Measurements from ENCODE around the gene CCL3. TPM values are rescaled to one million over a fixed set of nuclear protein-coding genes. Genes with fewer than 3 reads are reported as not detected.

The CCL3 gene
- polyA plus RNA-seq, 1 of the 3 experiments (the other 2 are of a cell fraction): not detected

GRCh38 chr17:36057911-36058310 lies 32.0 kb downstream of the CCL3 start:
- H2AFZ ChIP-seq (ENCODE audit: low read depth): no peak overlapping the region
- ChIA-PET POLR2A (no interaction called here), CTCF (interaction anchor here (1.3 to 1.9 kb wide), 2 partner anchors 15 to 82 kb away, joined by 4 to 6 read pairs; no protein-coding TSS in a partner anchor)
- H3K27ac ChIP-seq (ENCODE audit: low read depth in 2 of 2, low read length in 1 of 2): no peak overlapping the region
- H3K9me2 ChIP-seq: no peaks in the 10 kb centered on the region
- H3K36me3 ChIP-seq (replicated peaks in 1 of 2; ENCODE audit: control insufficient read depth in 1 of 2, insufficient read depth in 2 of 2, low read length in 1 of 2): no peaks in the 10 kb centered on the region
- no peak for DNase-seq
- H3K9ac ChIP-seq: no peak overlapping the region
- TF ChIP-seq FOXJ3 (CRISPR knock-in tag; IDR thresholded peaks at IDR 0.05) (no peak), RFX5 (IDR thresholded peaks at IDR 0.05; ENCODE audit: low read length) (no peak), ELF1 (IDR thresholded peaks at IDR 0.05) (no peak), GABPA (IDR thresholded peaks at IDR 0.05; ENCODE audit: low read depth) (no peak), EZH2phosphoT487 (IDR thresholded peaks at IDR 0.05; ENCODE audit: borderline replicate concordance, low read depth) (no peak)
- H3K4me3 ChIP-seq (ENCODE audit: low read depth in 2 of 2, low read length in 1 of 2): no peak overlapping the region
- H3K27me3 ChIP-seq (ENCODE audit: insufficient read depth): no peaks in the 10 kb centered on the region; the same call in 1 of the 2 replicates
- H3K4me1 ChIP-seq (ENCODE audit: control insufficient read depth in 1 of 2, insufficient read depth in 2 of 2, low read depth in 1 of 2, low read length in 1 of 2): no peaks in the 10 kb centered on the region
- no peaks in the 10 kb centered on the region for H4K20me1 ChIP-seq (ENCODE audit: insufficient read depth)
- H3K79me2 ChIP-seq (ENCODE audit: insufficient read depth): no peaks in the 10 kb centered on the region
- H3K4me2 ChIP-seq: no peak overlapping the region
- no peaks in the 10 kb centered on the region for H3F3A ChIP-seq (replicated peaks; ENCODE audit: insufficient read depth)
- no peaks in the 10 kb centered on the region for H3K9me3 ChIP-seq

GRCh38 chr17:36055921-36056520 lies 33.9 kb downstream of the CCL3 start:
- WGBS (ENCODE audit: low lambda C conversion rate): 22% methylated on average over 4 of the region's 4 CpGs
- ChIA-PET POLR2A (no interaction called here), CTCF (no interaction called here)
- no peak overlapping the region for H2AFZ ChIP-seq (ENCODE audit: low read depth)
- H3K4me2 ChIP-seq: no peak overlapping the region
- H3K27ac ChIP-seq (ENCODE audit: low read depth in 2 of 2, low read length in 1 of 2): no peak overlapping the region
- no peaks in the 10 kb centered on the region for H3K9me2 ChIP-seq
- no peaks in the 10 kb centered on the region for H3K4me1 ChIP-seq (ENCODE audit: control insufficient read depth in 1 of 2, insufficient read depth in 2 of 2, low read depth in 1 of 2, low read length in 1 of 2)
- no peaks in the 10 kb centered on the region; the same call in 1 of the 2 replicates for H3K27me3 ChIP-seq (ENCODE audit: insufficient read depth)
- TF ChIP-seq CTCF (IDR thresholded peaks at IDR 0.05) (no peak), NRF1 (IDR thresholded peaks at IDR 0.05; ENCODE audit: low read depth, low read length) (no peak), CHD2 (IDR thresholded peaks at IDR 0.05; ENCODE audit: low read length, partially characterized antibody) (no peak), YY1 (IDR thresholded peaks at IDR 0.05; ENCODE audit: low read depth) (no peak)
- H3F3A ChIP-seq (replicated peaks; ENCODE audit: insufficient read depth): no peaks in the 10 kb centered on the region
- no peaks in the 10 kb centered on the region for H3K9me3 ChIP-seq
- no peak for DNase-seq
- H4K20me1 ChIP-seq (ENCODE audit: insufficient read depth): no peaks in the 10 kb centered on the region
- H3K4me3 ChIP-seq (ENCODE audit: low read depth in 2 of 2, low read length in 1 of 2): no peak overlapping the region
- no peaks in the 10 kb centered on the region for H3K36me3 ChIP-seq (replicated peaks in 1 of 2; ENCODE audit: control insufficient read depth in 1 of 2, insufficient read depth in 2 of 2, low read length in 1 of 2)
- H3K79me2 ChIP-seq (ENCODE audit: insufficient read depth): no peaks in the 10 kb centered on the region
- H3K9ac ChIP-seq: no peak overlapping the region

- H3K27me3 ChIP-seq (ENCODE audit: insufficient read depth): no peaks in the 10 kb centered on the region; the same call in 1 of the 2 replicates
- no peaks in the 10 kb centered on the region for H3K36me3 ChIP-seq (replicated peaks in 1 of 2; ENCODE audit: control insufficient read depth in 1 of 2, insufficient read depth in 2 of 2, low read length in 1 of 2)
- no peaks in the 10 kb centered on the region for H3K9me3 ChIP-seq
- H3K4me2 ChIP-seq: no peak overlapping the region
- 20% methylated on average over 2 of the region's 2 CpGs for WGBS (ENCODE audit: low lambda C conversion rate)
- H3K27ac ChIP-seq (ENCODE audit: low read depth in 2 of 2, low read length in 1 of 2): no peak overlapping the region
- H2AFZ ChIP-seq (ENCODE audit: low read depth): no peak overlapping the region
- no peaks in the 10 kb centered on the region for H3K4me1 ChIP-seq (ENCODE audit: control insufficient read depth in 1 of 2, insufficient read depth in 2 of 2, low read depth in 1 of 2, low read length in 1 of 2)
- H3K4me3 ChIP-seq (ENCODE audit: low read depth in 2 of 2, low read length in 1 of 2): no peak overlapping the region
- ChIA-PET CTCF (interaction anchor here (0.7 to 1.6 kb wide), 3 partner anchors 17 to 79 kb away, joined by 3 to 4 read pairs (median 4); no protein-coding TSS in a partner anchor), POLR2A (no interaction called here)
- no peaks in the 10 kb centered on the region for H3K9me2 ChIP-seq
- no peak overlapping the region for H3K9ac ChIP-seq
- H3K79me2 ChIP-seq (ENCODE audit: insufficient read depth): no peaks in the 10 kb centered on the region
- no peak for DNase-seq
- no peaks in the 10 kb centered on the region for H3F3A ChIP-seq (replicated peaks; ENCODE audit: insufficient read depth)
- no peaks in the 10 kb centered on the region for H4K20me1 ChIP-seq (ENCODE audit: insufficient read depth)
- TF ChIP-seq USF2 (IDR thresholded peaks at IDR 0.05; ENCODE audit: borderline replicate concordance, low read depth, low read length) (no peak), GABPA (IDR thresholded peaks at IDR 0.05; ENCODE audit: low read depth) (no peak), CTCF (IDR thresholded peaks at IDR 0.05) (no peak), TCF12 (IDR thresholded peaks at IDR 0.05) (no peak), GATA2 (CRISPR knock-in tag; IDR thresholded peaks at IDR 0.05) (no peak), FOXJ3 (CRISPR knock-in tag; IDR thresholded peaks at IDR 0.05) (no peak), NRF1 (IDR thresholded peaks at IDR 0.05; ENCODE audit: low read depth, low read length) (no peak), ZBTB33 (IDR thresholded peaks at IDR 0.05; ENCODE audit: borderline replicate concordance, low read depth) (no peak), POLR2AphosphoS5 (IDR thresholded peaks at IDR 0.05; ENCODE audit: low read depth, low read length) (no peak), YY1 (IDR thresholded peaks at IDR 0.05; ENCODE audit: low read depth) (no peak)
These were observed 34.8 kb downstream of the CCL3 start for GRCh38 chr17:36055171-36055570.

Data from SK-N-SH (cell line).